Trophoblast cell (in vitro differentiated cells and primary cell): Measurements from ENCODE around the gene MAML3.
A peak's percentile ranks its signal among the peaks of the same experiment; 100 is the strongest.

ENCODE experiments used
- DNase-seq, 2 donors: peaks; one replicate each; pipeline ENCODE4 v3.0.0-alpha.2; 2016
- H2AFZ ChIP-seq: 2 replicates; pipeline ENCODE4 v1.6.1; 2013; ENCODE audit warnings: low read length, moderate library complexity, mild to moderate bottlenecking; ENCODE audit not compliant: insufficient read depth, poor library complexity
- H2AK5ac ChIP-seq: 2 replicates; pipeline ENCODE4 v1.6.1; 2013; ENCODE audit warnings: mild to moderate bottlenecking, low read length
- H2BK120ac ChIP-seq: 2 replicates; pipeline ENCODE4 v1.6.1; 2013; ENCODE audit warnings: low read length, mild to moderate bottlenecking, moderate library complexity; ENCODE audit not compliant: insufficient read depth, poor library complexity
- H2BK12ac ChIP-seq: 2 replicates; pipeline ENCODE4 v1.6.1; 2013; ENCODE audit warnings: mild to moderate bottlenecking, low read length, moderate library complexity
- H2BK5ac ChIP-seq: 2 replicates; pipeline ENCODE4 v1.6.1; 2013; ENCODE audit warnings: low read length, low read depth, moderate library complexity, mild to moderate bottlenecking; ENCODE audit not compliant: poor library complexity
- H3K14ac ChIP-seq: 2 replicates; pipeline ENCODE4 v1.6.1; 2013; ENCODE audit warnings: mild to moderate bottlenecking, low read length
- H3K18ac ChIP-seq: 2 replicates; pipeline ENCODE4 v1.6.1; 2013; ENCODE audit warnings: mild to moderate bottlenecking, low read length
- H3K23ac ChIP-seq: 2 replicates; pipeline ENCODE4 v1.6.1; 2013; ENCODE audit warnings: low read length
- H3K27ac ChIP-seq: 2 replicates; pipeline ENCODE4 v1.5.1; 2013; ENCODE audit warnings: low read depth, mild to moderate bottlenecking, inconsistent platforms, low read length, moderate library complexity
- H3K27me3 ChIP-seq: 2 replicates; pipeline ENCODE4 v1.6.1; 2013; ENCODE audit warnings: inconsistent platforms, mild to moderate bottlenecking, low read length, moderate library complexity; ENCODE audit not compliant: insufficient read depth
- H3K36me3 ChIP-seq, 2 experiments: 1 replicate in 1 of 2; 2 replicates in 1 of 2; pipeline ENCODE4 v1.6.1; 2013; ENCODE audit warnings: low read length in 2 of 2, mild to moderate bottlenecking in 2 of 2, moderate library complexity in 1 of 2; ENCODE audit not compliant: insufficient read depth in 2 of 2, control insufficient read depth in 1 of 2
- H3K4ac ChIP-seq: 2 replicates; pipeline ENCODE4 v1.6.1; 2013; ENCODE audit warnings: low read depth, mild to moderate bottlenecking, low read length, moderate library complexity
- H3K4me1 ChIP-seq, 2 experiments: 1 replicate in 1 of 2; 2 replicates in 1 of 2; pipeline ENCODE4 v1.6.1; 2013; ENCODE audit warnings: low read length in 2 of 2, mild to moderate bottlenecking in 2 of 2, moderate library complexity in 1 of 2; ENCODE audit not compliant: insufficient read depth in 2 of 2, control insufficient read depth in 1 of 2
- H3K4me2 ChIP-seq: 2 replicates; pipeline ENCODE4 v1.6.1; 2013; ENCODE audit warnings: inconsistent platforms, mild to moderate bottlenecking, low read length, moderate library complexity
- H3K4me3 ChIP-seq: 2 replicates; pipeline ENCODE4 v1.5.1; 2013; ENCODE audit warnings: mild to moderate bottlenecking, low read depth, low read length, inconsistent platforms
- H3K79me1 ChIP-seq: one replicate; pipeline ENCODE4 v1.6.1; 2013; ENCODE audit warnings: low read length
- H3K79me2 ChIP-seq: 2 replicates; pipeline ENCODE4 v1.6.1; 2013; ENCODE audit warnings: low read length, mild to moderate bottlenecking; ENCODE audit not compliant: control insufficient read depth, insufficient read depth, poor library complexity
- H3K9ac ChIP-seq: 2 replicates; pipeline ENCODE4 v1.6.1; 2013; ENCODE audit warnings: mild to moderate bottlenecking, low read length
- H3K9me3 ChIP-seq: 2 replicates; pipeline ENCODE4 v1.6.1; 2013; ENCODE audit warnings: low read depth, mild to moderate bottlenecking, control low read depth, inconsistent platforms, low read length; ENCODE audit not compliant: insufficient read depth
- H4K12ac ChIP-seq: 2 replicates; pipeline ENCODE4 v1.6.1; 2013; ENCODE audit warnings: low read depth, mild to moderate bottlenecking, low read length, moderate library complexity
- H4K8ac ChIP-seq: 2 replicates; pipeline ENCODE4 v1.6.1; 2013; ENCODE audit warnings: low read depth, mild to moderate bottlenecking, low read length, moderate library complexity
- H4K91ac ChIP-seq: one replicate; pipeline ENCODE4 v1.6.1; 2013; ENCODE audit warnings: low read depth, mild to moderate bottlenecking, low read length, moderate library complexity
- WGBS: extraction: QIAGEN DNeasy Blood & Tissue Kit; methylation state at CpG from one replicate; pipeline ENCODE4 v1.1.7; 2013; ENCODE audit warnings: missing lambda C conversion rate; ENCODE audit not compliant: insufficient read length, insufficient coverage; ENCODE audit errors: extremely low coverage; 5-methylcytosine and 5-hydroxymethylcytosine counted together

MAML3 gene

GRCh38 chr4:139735381-139736273 is 418.4 kb downstream of the MAML3 start:
- H4K12ac ChIP-seq, result peak overlapping the region; percentile 96
- H3K79me1 ChIP-seq, result peaks cover 16% of the 10 kb centered on the region
- peak overlapping the region; percentile 98 for H4K91ac ChIP-seq
- no peaks in the 10 kb centered on the region for H3K36me3 ChIP-seq
- peaks cover 5% of the 10 kb centered on the region for H3K79me2 ChIP-seq
- no peak overlapping the region for H3K23ac ChIP-seq
- DNase-seq, result no peak
- H3K18ac ChIP-seq, result peak overlapping the region; percentile 97
- peak overlapping the region; percentile 84 for H3K4ac ChIP-seq
- H3K14ac ChIP-seq, result peak overlapping the region; percentile 89
- H2BK5ac ChIP-seq, result peak overlapping the region; percentile 91
- H3K4me2 ChIP-seq, result peak overlapping the region; percentile 77
- peak overlapping the region; percentile 93 for H3K27ac ChIP-seq
- H2BK120ac ChIP-seq, result peak overlapping the region; percentile 98
- peaks cover 19 to 27% of the 10 kb centered on the region in 2 experiments for H3K4me1 ChIP-seq
- H2AK5ac ChIP-seq, result peak overlapping the region; percentile 88
- H3K27me3 ChIP-seq, result no peaks in the 10 kb centered on the region
- H3K4me3 ChIP-seq, result peak overlapping the region; percentile 42
- peak overlapping the region; percentile 71 for H2AFZ ChIP-seq
- WGBS, result no CpG with 5 or more reads among the region's 59 CpGs
- no peaks in the 10 kb centered on the region for H3K9me3 ChIP-seq
- peak overlapping the region; percentile 94 for H4K8ac ChIP-seq
- H2BK12ac ChIP-seq, result peak overlapping the region; percentile 94
- H3K9ac ChIP-seq, result peak overlapping the region; percentile 54

GRCh38 chr4:139734875-139735380 is 419.1 kb downstream of the MAML3 start:
- peak overlapping the region; percentile 87 for H2BK120ac ChIP-seq
- no peaks in the 10 kb centered on the region for H3K27me3 ChIP-seq
- no peak overlapping the region for H3K4ac ChIP-seq
- H3K23ac ChIP-seq, result no peak overlapping the region
- DNase-seq, result peak; percentile 92 to 93
- H2AK5ac ChIP-seq, result no peak overlapping the region
- H3K4me1 ChIP-seq, result peaks cover 16 to 22% of the 10 kb centered on the region in 2 experiments
- WGBS, result no CpG with 5 or more reads among the region's 42 CpGs
- peak overlapping the region; percentile 57 for H4K8ac ChIP-seq
- H3K79me1 ChIP-seq, result peaks cover 16% of the 10 kb centered on the region
- H2BK5ac ChIP-seq, result peak overlapping the region; percentile 68
- peak overlapping the region; percentile 40 for H4K12ac ChIP-seq
- H3K4me2 ChIP-seq, result peak overlapping the region; percentile 77
- H3K14ac ChIP-seq, result peak overlapping the region; percentile 78
- H3K4me3 ChIP-seq, result peak overlapping the region; percentile 48
- peak overlapping the region; percentile 95 for H3K18ac ChIP-seq
- peak overlapping the region; percentile 73 for H3K9ac ChIP-seq
- H2AFZ ChIP-seq, result no peak overlapping the region
- peak overlapping the region; percentile 67 for H2BK12ac ChIP-seq
- H3K27ac ChIP-seq, result peak overlapping the region; percentile 93
- peaks cover 5% of the 10 kb centered on the region for H3K79me2 ChIP-seq
- peaks cover 0 to 1% of the 10 kb centered on the region in 2 experiments for H3K36me3 ChIP-seq
- H3K9me3 ChIP-seq, result no peaks in the 10 kb centered on the region
- peak overlapping the region; percentile 98 for H4K91ac ChIP-seq

- Histone ChIP-seq H2AFZ (no peak overlapping the region), H4K91ac (peak overlapping the region; percentile 72), H3K18ac (peak overlapping the region; percentile 95), H2BK12ac (peak overlapping the region; percentile 67), H3K23ac (no peak overlapping the region), H3K27me3 (no peaks in the 10 kb centered on the region), H3K79me1 (peaks cover 16% of the 10 kb centered on the region), H3K9ac (peak overlapping the region; percentile 73), H3K36me3 (peaks cover 0 to 1% of the 10 kb centered on the region in 2 experiments), H4K12ac (peak overlapping the region; percentile 40), H4K8ac (peak overlapping the region; percentile 57), H3K27ac (peak overlapping the region; percentile 93), H2BK120ac (peak overlapping the region; percentile 87), H3K4me1 (peaks cover 14 to 20% of the 10 kb centered on the region in 2 experiments), H3K9me3 (no peaks in the 10 kb centered on the region), H2AK5ac (no peak overlapping the region), H3K4me3 (peak overlapping the region; percentile 48), H3K4ac (no peak overlapping the region), H3K4me2 (peak overlapping the region; percentile 77), H2BK5ac (peak overlapping the region; percentile 68), H3K14ac (peak overlapping the region; percentile 78), H3K79me2 (peaks cover 5% of the 10 kb centered on the region)
- WGBS, result no CpG with 5 or more reads among the region's 14 CpGs
- DNase-seq, result peak; percentile 85 to 93
Observed at GRCh38 chr4:139734201-139734874, 419.6 kb downstream of the MAML3 start.

- Histone ChIP-seq H4K91ac (no peak overlapping the region), H3K27ac (no peak overlapping the region), H3K79me1 (peaks cover 16% of the 10 kb centered on the region), H3K18ac (no peak overlapping the region), H2BK12ac (peak overlapping the region; percentile 43), H2BK5ac (no peak overlapping the region), H3K4me3 (no peak overlapping the region), H2AK5ac (no peak overlapping the region), H4K8ac (no peak overlapping the region), H3K23ac (no peak overlapping the region), H3K27me3 (no peaks in the 10 kb centered on the region), H3K9ac (no peak overlapping the region), H3K36me3 (peaks cover 7 to 8% of the 10 kb centered on the region in 2 experiments), H3K4ac (peak overlapping the region; percentile 23), H3K4me1 (peaks cover 17 to 19% of the 10 kb centered on the region in 2 experiments), H3K79me2 (peaks cover 5% of the 10 kb centered on the region), H3K4me2 (no peak overlapping the region), H3K9me3 (peaks cover 2% of the 10 kb centered on the region), H2BK120ac (no peak overlapping the region), H3K14ac (no peak overlapping the region), H4K12ac (no peak overlapping the region), H2AFZ (no peak overlapping the region)
- WGBS, result no CpG with 5 or more reads among the region's 4 CpGs
- DNase-seq, result no peak
Observed at GRCh38 chr4:139732991-139733570, 420.9 kb downstream of the MAML3 start.
